ENCODE results near the gene SIGLEC11. TPM values are rescaled to one million over a fixed set of nuclear protein-coding genes. Genes with fewer than 3 reads are reported as not detected.
A peak's percentile ranks its signal among the peaks of the same experiment; 100 is the strongest.
"Not testable (repeated sequence)": the region's sequence is repeated elsewhere in the genome, so short reads cannot be mapped to it uniquely, and the experiment has no call there.

The SIGLEC11 gene, protein sequence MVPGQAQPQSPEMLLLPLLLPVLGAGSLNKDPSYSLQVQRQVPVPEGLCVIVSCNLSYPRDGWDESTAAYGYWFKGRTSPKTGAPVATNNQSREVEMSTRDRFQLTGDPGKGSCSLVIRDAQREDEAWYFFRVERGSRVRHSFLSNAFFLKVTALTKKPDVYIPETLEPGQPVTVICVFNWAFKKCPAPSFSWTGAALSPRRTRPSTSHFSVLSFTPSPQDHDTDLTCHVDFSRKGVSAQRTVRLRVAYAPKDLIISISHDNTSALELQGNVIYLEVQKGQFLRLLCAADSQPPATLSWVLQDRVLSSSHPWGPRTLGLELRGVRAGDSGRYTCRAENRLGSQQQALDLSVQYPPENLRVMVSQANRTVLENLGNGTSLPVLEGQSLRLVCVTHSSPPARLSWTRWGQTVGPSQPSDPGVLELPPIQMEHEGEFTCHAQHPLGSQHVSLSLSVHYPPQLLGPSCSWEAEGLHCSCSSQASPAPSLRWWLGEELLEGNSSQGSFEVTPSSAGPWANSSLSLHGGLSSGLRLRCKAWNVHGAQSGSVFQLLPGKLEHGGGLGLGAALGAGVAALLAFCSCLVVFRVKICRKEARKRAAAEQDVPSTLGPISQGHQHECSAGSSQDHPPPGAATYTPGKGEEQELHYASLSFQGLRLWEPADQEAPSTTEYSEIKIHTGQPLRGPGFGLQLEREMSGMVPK
- not detected in 2 replicates for total RNA-seq (2014; rRNA removed; shearing (Covaris generic))

DNA sequence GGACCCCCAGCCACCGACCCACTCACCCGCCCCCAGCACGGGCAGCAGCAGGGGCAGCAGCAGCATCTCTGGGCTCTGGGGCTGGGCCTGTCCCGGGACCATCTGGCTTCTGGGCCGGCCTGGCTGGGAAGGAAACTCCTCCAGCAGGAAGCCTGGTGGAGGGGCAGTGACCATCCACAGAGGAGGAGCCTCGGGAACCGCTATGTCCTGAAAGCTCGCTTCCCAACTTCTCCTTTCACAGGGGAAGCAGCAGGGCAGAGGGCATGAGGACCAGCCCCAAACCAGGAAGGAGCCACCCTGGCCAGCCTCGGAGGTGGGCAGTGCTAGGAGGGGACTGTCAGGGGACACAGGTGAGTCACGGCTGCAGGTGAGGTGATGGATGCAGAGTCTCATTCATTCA is at the start of gene SIGLEC11:
Gene SIGLEC11, minus strand, starts transcription at position 193 of the 400 bp plus-strand sequence. Its CDS starts 91 bp downstream, at position 102.
- DNase-seq (ENCODE audit: low read depth): not testable (repeated sequence)

DNA sequence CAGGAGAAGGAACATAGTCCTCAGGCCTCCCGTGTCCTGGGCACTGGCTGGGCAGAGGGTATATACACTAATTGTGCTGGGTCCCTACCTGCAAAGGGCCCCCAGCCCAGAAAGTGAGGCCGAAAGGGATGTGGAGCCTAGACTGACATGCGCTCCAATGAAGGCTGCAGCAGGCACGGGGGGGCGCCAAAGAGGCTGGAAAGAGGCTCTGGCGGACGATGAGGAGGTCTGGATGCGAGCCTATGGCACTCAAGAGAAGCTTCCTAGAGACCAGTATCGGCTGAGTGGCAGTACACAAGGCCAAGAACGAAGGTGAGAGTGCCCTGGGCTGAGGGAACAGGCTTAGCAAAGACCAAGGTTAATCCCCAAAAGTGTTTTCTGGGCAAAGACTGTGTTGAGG is 47.6 kb upstream of the SIGLEC11 start:
- no peak for DNase-seq (ENCODE audit: low read depth)

DNA sequence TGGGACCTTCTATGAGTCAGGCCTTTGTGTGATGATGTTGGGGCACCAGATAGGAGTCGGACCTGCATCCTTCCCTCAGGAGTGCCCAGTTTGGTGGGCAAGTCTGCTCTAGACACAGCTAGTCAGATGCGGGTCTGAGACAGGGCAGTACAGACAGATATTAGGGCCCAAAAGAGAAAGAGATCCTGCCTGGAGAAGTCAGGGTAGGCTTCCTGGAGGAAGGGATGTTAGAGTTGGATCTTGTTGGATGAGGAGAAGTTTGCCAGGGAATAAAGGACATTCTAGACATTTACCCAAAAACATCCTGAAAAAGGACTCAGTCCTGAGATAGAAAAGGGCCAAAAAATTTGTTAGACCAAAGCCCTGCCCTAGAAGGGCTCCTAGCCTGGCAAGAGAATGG is 47.0 kb upstream of the SIGLEC11 start:
- DNase-seq (ENCODE audit: low read depth): no peak

DNA sequence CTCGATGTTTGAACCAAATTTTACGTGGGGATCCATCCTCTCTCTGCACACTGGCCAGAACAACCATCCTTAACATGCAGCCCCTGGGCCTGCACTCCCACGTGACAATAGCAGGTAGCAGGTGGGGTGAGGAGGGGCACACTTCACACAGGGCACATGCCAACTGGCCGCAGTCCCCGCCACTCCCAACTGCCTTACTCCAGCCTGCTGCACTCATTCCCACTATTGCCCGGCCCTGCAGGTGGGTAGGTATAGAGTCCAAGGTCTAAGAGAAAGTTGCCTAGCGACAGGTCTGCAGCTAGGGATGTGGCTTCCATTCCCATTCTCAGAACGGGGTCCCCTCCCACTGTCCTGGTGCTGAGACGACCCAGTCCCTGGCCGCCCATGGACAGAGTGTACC is 46.2 kb upstream of the SIGLEC11 start:
- no peak for DNase-seq (ENCODE audit: low read depth)

DNA sequence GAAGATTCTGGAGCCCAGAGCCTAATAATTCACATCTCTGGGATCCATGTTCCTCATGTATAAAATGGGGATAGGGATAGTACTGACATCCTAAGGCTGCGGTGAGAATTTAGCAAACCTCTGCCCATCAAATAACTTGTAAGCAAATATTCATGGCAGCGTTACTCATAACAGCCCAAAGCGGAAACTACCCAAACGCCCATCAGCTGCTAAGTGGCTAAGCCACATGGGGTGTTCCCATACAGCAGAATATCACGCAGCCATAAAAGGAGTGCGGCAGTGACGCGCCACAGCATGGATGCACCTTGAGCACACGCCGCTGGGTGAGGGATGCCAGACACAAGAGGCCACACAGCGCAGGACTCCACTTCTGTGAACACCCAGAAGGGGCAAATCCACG is 44.5 kb upstream of the SIGLEC11 start:
- DNase-seq (ENCODE audit: low read depth): no peak

DNA sequence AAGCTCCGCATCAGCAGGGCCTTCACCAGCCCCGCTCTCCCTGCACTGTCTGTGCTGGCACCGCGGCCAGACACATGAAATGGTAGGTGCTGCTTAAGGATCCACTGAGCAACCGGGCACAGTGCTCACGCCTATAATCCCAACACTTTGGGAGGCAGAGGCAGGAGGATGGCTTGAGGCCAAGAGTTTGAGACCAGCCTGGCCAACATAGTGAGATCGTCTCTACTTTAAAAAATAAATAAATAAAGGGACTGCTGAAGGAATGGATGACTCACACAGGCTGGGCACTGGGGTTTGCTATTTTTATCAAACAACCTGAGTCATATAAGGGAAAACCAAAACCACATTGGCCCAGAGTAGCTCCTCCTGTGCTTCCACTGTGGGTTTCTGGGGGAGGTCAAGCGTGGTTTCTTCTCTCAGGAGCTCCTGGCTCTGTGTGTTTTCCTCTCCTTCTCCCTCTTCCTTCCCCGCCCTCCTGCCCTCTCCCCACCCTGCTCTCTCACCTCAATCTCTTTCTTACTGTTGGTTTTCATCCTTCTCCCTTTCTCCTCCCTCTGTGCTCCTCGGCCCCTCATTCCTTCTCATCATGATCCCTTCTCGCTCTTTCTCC is 42.9 kb upstream of the SIGLEC11 start:
- DNase-seq (ENCODE audit: low read depth): peak; percentile 99

DNA sequence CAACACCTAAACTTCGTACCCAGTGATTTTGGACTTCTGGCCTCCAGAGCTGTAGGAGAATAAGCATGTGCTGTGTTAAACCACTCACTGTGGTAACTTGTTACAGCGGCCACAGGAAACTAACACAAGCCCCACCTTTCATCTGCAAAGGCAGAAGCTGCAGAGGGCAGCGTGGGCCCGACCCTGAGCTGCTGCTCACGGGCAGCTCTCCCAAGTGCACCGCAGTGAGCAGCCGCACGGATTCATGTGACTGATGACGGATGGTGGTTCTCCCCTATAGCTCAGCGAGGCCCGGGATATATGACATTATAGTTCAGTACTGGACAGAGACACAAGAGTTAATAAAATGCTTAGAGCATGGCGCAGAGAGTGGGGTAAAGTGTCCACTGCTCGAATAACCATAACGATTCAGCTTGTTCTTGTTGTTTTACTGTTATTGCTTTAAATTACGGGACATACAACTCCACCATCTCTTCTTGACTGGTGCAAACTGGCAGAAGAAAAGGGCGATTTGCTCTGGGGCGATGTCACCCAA is 42.3 kb upstream of the SIGLEC11 start:
- no peak for DNase-seq (ENCODE audit: low read depth)

DNA sequence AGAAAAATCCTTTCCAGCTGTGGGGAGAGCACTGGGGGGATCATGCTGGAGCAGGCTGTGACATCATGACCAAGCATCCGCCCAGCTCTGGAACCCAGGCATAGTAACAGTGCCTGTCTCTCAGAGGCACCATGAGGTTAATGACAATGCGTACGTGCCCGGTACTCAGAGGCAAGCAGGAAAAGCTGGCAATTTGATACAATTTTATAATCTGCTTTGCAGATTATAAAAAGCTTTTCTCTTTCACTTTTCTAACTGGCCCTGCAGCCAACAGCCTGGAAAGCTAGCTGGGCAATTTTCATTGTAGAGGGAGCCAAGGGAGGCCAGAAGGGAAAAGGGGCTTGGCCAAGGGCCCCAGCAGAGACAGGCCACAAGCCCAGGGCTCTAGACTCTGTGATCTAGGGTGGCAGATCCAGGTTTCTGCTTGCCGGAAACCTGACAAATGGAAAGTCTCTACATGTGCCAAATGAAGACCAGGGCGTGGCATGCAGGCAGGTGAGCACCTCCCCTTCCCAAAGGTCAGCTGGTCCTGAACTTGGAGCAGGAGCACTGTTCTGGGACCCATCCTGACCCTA is 41.5 kb upstream of the SIGLEC11 start:
- no peak for DNase-seq (ENCODE audit: low read depth)

DNA sequence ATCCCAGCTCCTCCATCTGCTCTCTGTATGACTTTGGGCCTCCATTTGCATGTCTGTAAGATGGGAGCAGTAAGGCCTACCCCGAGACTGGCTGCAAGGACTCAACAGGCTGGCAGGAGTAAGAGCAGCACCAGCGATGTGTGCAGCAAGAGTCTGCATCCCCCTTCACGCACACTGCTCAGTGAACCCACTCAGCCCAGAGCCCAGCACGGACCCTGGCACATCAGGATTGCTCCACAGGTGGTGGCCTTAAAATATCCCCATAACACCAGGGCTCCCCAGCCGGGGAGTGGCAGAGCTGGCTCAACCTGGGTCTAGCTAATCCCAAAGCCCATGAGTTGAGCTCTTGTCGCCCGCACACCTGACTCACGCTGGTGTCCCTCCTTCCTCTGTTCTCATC is 40.8 kb upstream of the SIGLEC11 start:
- no peak for DNase-seq (ENCODE audit: low read depth)

DNA sequence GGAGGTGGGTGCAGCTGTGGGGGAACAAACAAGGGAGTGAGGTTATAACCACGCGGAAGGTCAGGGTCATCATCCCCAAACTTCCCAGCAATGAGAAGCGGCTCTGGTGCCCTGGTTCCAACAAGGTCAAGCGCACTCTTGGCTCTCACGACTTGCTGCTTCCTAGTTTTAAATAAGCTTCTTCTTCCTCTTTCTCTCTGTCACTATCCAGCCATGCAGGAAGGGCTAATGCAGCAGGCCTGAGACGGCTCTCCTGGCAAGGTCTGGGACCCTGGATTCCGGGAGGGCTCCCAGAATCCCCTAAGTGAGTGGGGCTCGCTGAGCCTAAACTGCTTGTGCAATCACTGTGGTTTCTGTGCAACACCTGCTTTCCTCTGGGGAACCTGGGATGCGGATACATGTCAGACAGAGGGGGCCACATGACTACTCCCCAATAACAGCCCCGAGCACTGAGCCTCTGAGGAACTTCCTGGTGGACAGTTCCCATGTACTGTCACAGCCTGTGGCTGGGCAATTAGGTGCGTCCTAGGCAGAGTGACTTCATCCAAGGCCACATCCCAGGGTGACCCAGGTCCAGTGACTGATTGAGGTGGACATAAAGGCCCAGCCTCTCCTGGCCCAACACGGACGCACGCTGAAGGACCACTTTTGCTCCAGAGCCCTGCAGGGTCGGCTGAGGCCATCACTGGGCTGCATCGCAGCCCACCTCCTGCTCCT is 40.0 kb upstream of the SIGLEC11 start:
- no peak for DNase-seq (ENCODE audit: low read depth)

DNA sequence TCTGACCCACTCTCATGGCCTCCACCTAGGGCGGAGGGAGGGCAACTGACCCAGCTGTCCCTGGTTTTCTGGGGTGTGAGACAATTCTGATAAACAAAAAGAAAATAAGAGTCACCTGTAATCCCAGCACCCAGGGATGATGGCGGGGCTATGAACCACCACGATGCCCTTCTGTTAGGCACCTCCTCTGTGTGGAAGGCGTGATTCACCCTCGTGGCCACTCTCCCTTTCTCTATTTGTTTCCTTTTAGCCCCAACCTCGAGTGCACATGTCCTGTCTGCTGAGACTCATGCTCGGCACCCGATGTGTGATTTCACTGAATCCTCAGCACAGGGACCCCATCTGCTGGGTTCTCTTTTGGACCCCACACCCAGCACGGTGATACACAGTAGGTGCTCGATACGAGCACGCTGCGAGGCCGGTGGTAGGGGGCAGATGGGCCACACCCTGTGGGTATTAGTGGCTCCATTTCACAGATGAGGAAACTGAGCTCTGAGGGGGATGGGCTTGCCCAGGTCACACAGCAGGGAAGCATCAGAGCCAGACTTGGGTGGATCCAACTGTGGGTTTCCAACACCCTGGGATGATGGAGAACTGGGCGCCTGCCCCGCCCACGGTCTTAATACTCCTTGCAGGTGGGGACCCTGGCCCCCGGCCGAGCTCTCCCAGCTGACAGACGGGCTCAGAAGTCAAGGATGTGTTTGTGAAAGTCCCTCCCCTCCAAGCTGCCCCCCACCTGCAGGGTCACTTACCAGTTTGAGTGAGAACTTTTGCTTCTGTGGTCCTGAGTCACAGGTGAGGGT is 39.3 kb upstream of the SIGLEC11 start:
- peak; percentile 23 for DNase-seq (ENCODE audit: low read depth)

DNA sequence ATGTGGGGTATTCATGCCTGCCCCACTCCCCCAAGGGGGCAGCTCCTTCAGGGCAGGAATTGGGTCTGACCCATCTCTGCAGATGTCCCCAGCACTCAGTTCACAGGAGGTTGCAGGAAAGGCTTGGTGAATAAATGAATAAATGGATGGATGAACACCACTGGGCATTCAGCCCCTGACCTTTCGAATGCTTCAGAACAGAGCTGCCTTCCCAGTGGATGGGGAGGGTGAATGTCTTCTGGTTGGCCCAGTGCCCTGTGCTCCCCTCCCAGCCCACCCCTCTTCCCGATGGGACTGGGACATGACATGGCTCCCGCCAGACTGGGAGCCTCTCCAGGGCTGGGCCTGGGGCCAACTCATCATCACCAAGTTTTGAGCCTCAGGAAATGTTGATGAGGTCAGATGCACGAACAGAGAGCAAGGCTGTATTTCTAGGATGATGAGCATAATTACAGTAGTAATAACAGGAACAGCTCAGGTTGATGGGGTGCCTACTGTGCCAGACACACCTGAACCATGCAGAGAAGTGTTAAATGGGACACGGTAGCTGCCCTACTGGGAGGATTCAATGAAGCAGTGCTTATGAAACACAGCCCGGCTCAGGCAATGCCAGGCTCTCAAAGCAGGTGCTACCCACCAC is 38.5 kb upstream of the SIGLEC11 start:
- peak; percentile 42 for DNase-seq (ENCODE audit: low read depth)

DNA sequence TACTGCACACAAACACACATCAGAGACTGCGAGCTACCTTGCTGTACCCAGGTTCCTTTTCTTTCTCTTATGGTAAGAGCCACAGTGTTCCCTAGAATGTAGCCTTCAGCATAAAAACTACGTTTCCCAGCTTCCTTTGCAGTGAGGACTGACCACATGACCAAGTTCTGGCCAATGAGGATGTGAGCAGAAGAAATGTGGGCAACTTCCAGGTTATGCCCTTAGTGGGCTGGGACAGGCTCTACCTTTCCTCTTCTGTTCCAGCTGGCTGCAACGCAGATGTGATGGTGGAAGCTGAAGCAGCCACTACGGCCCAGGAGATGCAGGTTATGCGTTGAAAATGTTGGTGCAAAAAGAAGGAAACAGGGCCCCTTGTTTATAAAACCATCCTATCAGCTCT is 36.7 kb upstream of the SIGLEC11 start:
- DNase-seq (ENCODE audit: low read depth): peak; percentile 44

DNA sequence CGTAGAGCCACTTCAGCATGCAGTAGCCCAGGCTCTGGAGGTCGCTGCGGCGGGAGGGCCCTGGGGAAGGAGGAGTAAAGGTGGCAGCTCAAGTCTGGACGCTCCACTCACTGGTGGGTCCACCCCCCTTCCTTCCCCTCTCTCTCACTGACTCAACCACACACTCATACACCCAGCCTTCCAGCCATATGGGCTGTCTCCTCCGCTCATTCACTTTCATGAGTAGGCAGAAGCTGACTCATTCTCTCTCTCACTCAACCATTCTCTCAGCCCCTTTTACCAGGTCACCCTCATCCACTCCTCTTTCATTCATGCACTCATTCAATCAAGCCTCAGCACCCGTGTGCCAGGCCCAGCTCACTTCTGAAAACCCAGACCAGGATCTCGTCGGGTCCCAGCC is 27.5 kb upstream of the SIGLEC11 start:
- peak; percentile 83 for DNase-seq (ENCODE audit: low read depth)

DNA sequence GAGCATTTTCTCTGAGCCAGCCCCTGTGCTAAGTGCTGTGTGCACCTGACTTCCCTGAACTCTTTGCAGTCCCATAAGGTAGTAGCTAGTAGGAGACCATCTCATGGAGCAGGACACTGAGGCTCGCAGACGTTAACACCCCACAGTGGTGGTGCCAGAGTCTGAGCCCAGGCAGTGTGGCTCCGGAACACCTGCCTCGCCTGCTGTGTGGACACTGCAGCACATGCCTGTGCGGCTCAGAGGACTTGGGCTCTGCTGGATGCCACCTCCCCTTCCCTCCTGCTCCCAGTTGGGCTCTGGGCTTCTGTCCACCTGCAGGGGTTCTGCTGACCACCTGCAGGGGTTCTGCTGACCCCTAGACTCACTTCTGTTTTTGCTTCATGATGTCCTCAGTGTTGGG is 27.0 kb upstream of the SIGLEC11 start:
- no peak for DNase-seq (ENCODE audit: low read depth)

DNA sequence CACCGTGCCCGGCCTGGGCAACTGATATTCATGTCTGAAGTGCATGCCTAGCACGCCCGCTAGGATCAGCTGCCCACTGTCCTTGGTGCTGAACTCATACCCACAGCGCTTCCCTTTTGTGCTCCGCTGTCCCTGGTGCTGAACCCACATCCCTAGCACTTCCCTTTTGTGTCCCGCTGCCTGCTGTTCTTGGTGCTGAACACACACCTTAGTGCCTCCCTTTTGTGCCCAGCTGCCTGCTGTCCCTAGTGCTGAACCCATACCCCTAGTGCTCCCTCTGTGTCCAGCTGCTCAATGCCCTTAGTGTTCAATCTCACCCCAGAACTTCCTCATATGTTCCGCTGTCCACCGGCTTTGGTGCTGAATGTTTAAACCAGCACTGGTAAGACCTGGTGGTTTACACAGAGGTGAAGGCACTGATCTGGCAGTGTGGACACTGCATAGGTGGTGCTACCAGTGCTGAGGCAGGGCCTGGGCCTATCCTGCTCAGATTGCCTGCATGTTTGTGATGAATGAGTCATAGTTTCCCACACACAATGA is 26.3 kb upstream of the SIGLEC11 start:
- DNase-seq (ENCODE audit: low read depth): peak; percentile 77

DNA sequence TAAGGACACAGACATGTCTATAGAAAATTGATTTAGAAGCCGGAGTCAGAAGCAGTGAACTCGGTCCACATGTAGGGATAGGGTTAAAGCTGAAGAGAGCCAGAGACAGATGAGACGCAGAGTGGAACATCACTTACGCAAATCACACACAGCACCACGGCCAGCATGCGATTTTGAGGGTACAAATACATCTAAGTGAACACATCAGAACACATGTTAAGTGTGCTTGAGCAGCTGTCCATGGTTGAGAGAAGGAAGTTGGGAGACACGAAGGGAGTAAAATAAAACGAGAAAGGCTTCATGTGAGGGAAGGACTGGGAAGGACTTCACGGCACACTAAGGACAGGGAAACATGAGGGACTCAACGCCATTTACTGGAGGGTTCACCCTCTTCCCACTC is 25.4 kb upstream of the SIGLEC11 start:
- no peak for DNase-seq (ENCODE audit: low read depth)

DNA sequence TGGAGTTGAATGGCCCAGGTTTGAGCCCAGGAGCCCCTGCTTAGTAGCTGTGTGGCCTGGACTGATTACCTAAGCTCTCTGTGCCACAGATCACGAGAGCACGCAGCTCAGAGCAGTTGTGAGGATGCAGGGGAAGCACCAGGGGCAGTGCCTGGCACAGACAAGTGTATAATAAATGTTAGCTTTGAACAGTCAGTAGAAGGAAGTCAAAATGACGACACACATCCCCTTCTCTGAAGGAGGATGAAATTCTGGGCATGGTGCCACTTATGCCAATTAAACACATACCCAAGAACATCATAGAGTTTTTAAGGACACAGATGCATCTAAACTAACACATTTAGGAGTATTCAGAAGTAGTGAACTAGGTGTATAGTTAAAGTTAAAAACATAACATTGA is 24.9 kb upstream of the SIGLEC11 start:
- DNase-seq (ENCODE audit: low read depth): peak; percentile 55

DNA sequence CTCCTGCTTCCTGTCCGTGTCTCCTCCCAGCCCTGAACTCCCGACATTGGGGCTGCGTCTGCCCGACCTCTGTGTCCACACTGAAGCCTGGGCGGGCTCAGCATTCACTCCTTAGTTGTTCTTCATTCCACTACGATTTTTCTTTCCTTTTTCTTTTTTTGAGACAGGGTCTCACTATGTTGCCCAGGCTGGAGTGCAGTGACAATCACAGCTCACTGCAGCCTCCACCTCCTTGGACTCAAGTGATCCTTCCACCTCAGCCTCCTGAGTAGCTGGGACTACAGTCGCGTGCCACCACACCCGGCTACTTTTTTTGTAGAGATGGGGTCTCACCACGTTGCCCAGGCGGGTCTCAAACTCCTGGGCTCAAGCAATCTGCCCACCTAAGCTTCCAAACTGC is 23.5 kb upstream of the SIGLEC11 start:
- no peak for DNase-seq (ENCODE audit: low read depth)
